Measurements from ENCODE around the gene RPS14. TPM values are rescaled to one million over a fixed set of nuclear protein-coding genes. Genes with fewer than 3 reads are reported as not detected.

Gene RPS14
- total and polyA plus RNA-seq, 10 of the 15 experiments (the other 5 are each of a cell fraction or from before 2014, with no cell fraction given), result 2,295 to 4,047 (median 2,787) TPM

GRCh38 chr5:150484964-150485692 lies 35.6 kb upstream of the RPS14 start:
- intact Hi-C loops (cut with micrococcal nuclease; ENCODE audit: unreplicated experiment), result loop anchor here (10.0 kb wide), 1 partner anchor 300 kb away; no protein-coding TSS in a partner anchor
- ChIA-PET POLR2A (interaction anchor here (0.6 to 0.7 kb wide), 3 partner anchors 197 to 644 kb away, joined by 3 to 4 read pairs (median 3); no protein-coding TSS in a partner anchor), RAD21 (ENCODE audit: unreplicated experiment) (interaction anchor here (10.2 kb wide), 1 partner anchor 26 kb away, joined by 143 read pairs; no protein-coding TSS in a partner anchor), CTCF (interaction anchor here (0.6 to 1.4 kb wide), 2 partner anchors 26 to 60 kb away, joined by 3 to 4 read pairs; no protein-coding TSS in a partner anchor), SMC1A (ENCODE audit: uncharacterized antibody, unreplicated experiment) (no interaction called here)
- Histone ChIP-seq H3K79me2 (ENCODE audit: control insufficient read depth, insufficient read depth, low read length) (peaks cover 43% of the 10 kb centered on the region), H3K9me3 (replicated peaks; ENCODE audit: control insufficient read depth, insufficient read depth, low read length) (no peaks in the 10 kb centered on the region), H3K4me2 (ENCODE audit: control insufficient read depth, insufficient read depth) (peak overlapping the region; percentile 66), H2AFZ (ENCODE audit: control insufficient read depth, low read depth, low read length) (peak overlapping the region; percentile 82), H3K27ac (ENCODE audit: control insufficient read depth, insufficient read depth) (peak overlapping the region; percentile 72), H3K4me3 (peak overlapping the region; percentile 88), H4K20me1 (ENCODE audit: control insufficient read depth, insufficient read depth) (no peaks in the 10 kb centered on the region), H3K36me3 (ENCODE audit: control insufficient read depth in 2 of 2, insufficient read depth in 2 of 2, low read length in 1 of 2) (no peaks in the 10 kb centered on the region), H3K9ac (ENCODE audit: control insufficient read depth, insufficient read depth, low read length) (peak overlapping the region; percentile 80), H3K4me1 (ENCODE audit: control insufficient read depth, insufficient read depth, low read length) (peaks cover 32% of the 10 kb centered on the region), H3K27me3 (replicated peaks in 1 of 2; ENCODE audit: control insufficient read depth in 2 of 2, insufficient read depth in 2 of 2, low read length in 1 of 2) (no peaks in the 10 kb centered on the region)
- BruUV-seq (replicated peaks), result TSS peak; percentile 68
- 36% methylated on average over 25 of the region's 28 CpGs for WGBS (ENCODE audit: insufficient coverage, insufficient replicate concordance, low lambda C conversion rate, missing lambda C conversion rate)
- no peak for ATAC-seq
- no peak for DNase-seq (ENCODE audit: low read depth, low spot score)
- FAIRE-seq, result no peak
- TF ChIP-seq ZBTB11 (CRISPR knock-in tag; IDR thresholded peaks at IDR 0.05) (peak; percentile 66), ZBTB40 (IDR thresholded peaks at IDR 0.05; ENCODE audit: borderline replicate concordance) (peak; percentile 58; the same call in 1 of the 2 replicates), CHD2 (IDR thresholded peaks at IDR 0.05; ENCODE audit: borderline replicate concordance, low read depth, low read length) (no peak), GATAD2B (conservative IDR thresholded peaks at IDR 0.05; ENCODE audit: low read depth) (0 out of 2 replicates have a peak, but pooled peaks have one; percentile 50)
- in situ Hi-C loops (cut with MboI), result no loop called here

Data from GM12878 (cell line).